Stimulated activated CD8-positive, alpha-beta memory T cell treated with anti-CD3 and anti-CD28 coated beads, Interleukin-7, amount 100 ng/mL, for 48 hours (primary cell): Measurements from ENCODE around the gene TMEM89.

Source experiments
- DNase-seq, 2 donors: peaks; one replicate each; pipeline ENCODE4 v3.0.0-alpha.2; 2020; ENCODE audit warnings: low read depth in 1 of 2; ENCODE audit errors: extremely low read depth in 1 of 2

TMEM89 gene

GRCh38 chr3:48617559-48617958 is 4.0 kb downstream of the TMEM89 start:
- DNase-seq, result no peak

GRCh38 chr3:48614044-48614443 is 7.5 kb downstream of the TMEM89 start:
- DNase-seq, result no peak

GRCh38 chr3:48612309-48612708 is 9.3 kb downstream of the TMEM89 start:
- no peak for DNase-seq

- peak; percentile 82 to 89 for DNase-seq
Observed at GRCh38 chr3:48609088-48610005, 12.2 kb downstream of the TMEM89 start, which contains the start of gene UQCRC1. Gene UQCRC1 (minus strand): TSS chr3:48609646. CDS start chr3:48609620, 26 bp downstream.

- no peak for DNase-seq
Observed at GRCh38 chr3:48607519-48607918, 14.1 kb downstream of the TMEM89 start.

- DNase-seq, result no peak
Observed at GRCh38 chr3:48601622-48601994, 20.0 kb downstream of the TMEM89 start.

- no peak for DNase-seq
Observed at GRCh38 chr3:48600711-48601621, 20.6 kb downstream of the TMEM89 start.

- DNase-seq, result no peak
Observed at GRCh38 chr3:48599509-48600285, 21.9 kb downstream of the TMEM89 start.

GRCh38 chr3:48599077-48599501 is 22.5 kb downstream of the TMEM89 start:
- DNase-seq, result no peak

GRCh38 chr3:48598323-48599076 is 23.1 kb downstream of the TMEM89 start:
- DNase-seq, result no peak

GRCh38 chr3:48597408-48597800 is 24.2 kb downstream of the TMEM89 start:
- DNase-seq, result no peak

GRCh38 chr3:48596676-48597407 is 24.7 kb downstream of the TMEM89 start:
- no peak for DNase-seq

GRCh38 chr3:48596157-48596556 is 25.4 kb downstream of the TMEM89 start:
- no peak for DNase-seq

GRCh38 chr3:48595526-48596121 is 25.9 kb downstream of the TMEM89 start:
- DNase-seq, result no peak

GRCh38 chr3:48595075-48595525 is 26.5 kb downstream of the TMEM89 start, which contains the start of gene COL7A1:
Gene COL7A1 (minus strand): TSS chr3:48595329. CDS start chr3:48595159, 170 bp downstream.
- DNase-seq, result no peak

GRCh38 chr3:48594417-48595049 is 27.0 kb downstream of the TMEM89 start:
- DNase-seq, result no peak

- no peak for DNase-seq
Observed at GRCh38 chr3:48593337-48593736, 28.2 kb downstream of the TMEM89 start.

GRCh38 chr3:48592519-48593087 is 29.0 kb downstream of the TMEM89 start:
- no peak for DNase-seq
